IPS DF 6.9 (cell line): ENCODE data around the gene USP30.

Experiments used
- DNase-seq: peaks from one replicate; pipeline ENCODE4 v3.0.0-alpha.2; 2013; ENCODE audit warnings: low read depth, low spot score
- H3K27ac ChIP-seq: one replicate; pipeline ENCODE4 v1.5.1; 2013; ENCODE audit warnings: low read length, control low read depth
- H3K27me3 ChIP-seq: 2 replicates; pipeline ENCODE4 v1.6.1; 2013; ENCODE audit warnings: mild to moderate bottlenecking, low read length; ENCODE audit not compliant: control insufficient read depth, insufficient read depth
- H3K36me3 ChIP-seq: 2 replicates; pipeline ENCODE4 v1.6.1; 2013; ENCODE audit warnings: low read length; ENCODE audit not compliant: control insufficient read depth, insufficient read depth
- H3K4me1 ChIP-seq: 2 replicates; pipeline ENCODE4 v1.6.1; 2013; ENCODE audit warnings: low read length; ENCODE audit not compliant: control insufficient read depth, insufficient read depth
- H3K4me3 ChIP-seq: 2 replicates; pipeline ENCODE4 v1.5.1; 2013; ENCODE audit warnings: mild to moderate bottlenecking, low read length
- H3K9me3 ChIP-seq: 2 replicates; pipeline ENCODE4 v1.6.1; 2013; ENCODE audit warnings: low read length, inconsistent platforms; ENCODE audit not compliant: control insufficient read depth, insufficient read depth
- WGBS: extraction: QIAGEN DNeasy Blood & Tissue Kit; methylation state at CpG from one replicate; pipeline ENCODE4 v1.1.7; 2013; ENCODE audit warnings: mixed read lengths, missing lambda C conversion rate; ENCODE audit not compliant: insufficient read length, insufficient coverage; 5-methylcytosine and 5-hydroxymethylcytosine counted together

Gene USP30

DNA sequence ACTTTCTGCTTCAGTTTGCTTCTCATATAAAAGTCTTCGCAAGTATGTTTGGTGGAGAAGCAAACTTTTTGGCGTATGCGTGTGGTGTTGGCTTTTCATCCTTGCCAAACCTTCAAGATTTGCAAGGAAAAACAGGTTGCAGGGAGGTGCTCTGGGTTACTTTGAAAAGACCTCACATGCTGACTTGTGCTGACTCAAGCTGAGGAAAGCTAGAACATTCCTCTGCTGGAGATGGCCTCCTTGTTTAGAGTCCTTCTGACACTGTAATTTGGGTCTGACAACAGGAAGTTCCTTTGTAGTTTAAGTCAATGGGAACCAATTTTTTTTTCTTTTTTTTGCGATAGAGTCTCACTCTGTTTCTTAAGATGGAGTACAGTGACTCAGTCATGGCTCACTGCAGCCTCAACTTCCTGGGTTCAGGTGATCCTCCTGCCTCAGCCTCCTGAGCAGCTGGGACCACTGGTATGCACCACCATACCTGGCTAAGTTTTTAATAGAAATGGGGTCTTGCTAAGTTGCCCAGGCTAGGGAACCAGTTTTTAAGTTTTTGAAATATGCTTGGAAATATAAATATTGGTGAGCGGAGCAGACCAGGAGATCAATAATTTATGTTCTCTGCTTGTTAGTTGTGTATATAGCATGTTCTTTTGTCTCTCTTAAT lies 61.4 kb downstream of the USP30 start:
- DNase-seq = no peak
- Histone ChIP-seq H3K27me3 (no peaks in the 10 kb centered on the region), H3K9me3 (no peaks in the 10 kb centered on the region), H3K4me1 (peaks cover 3% of the 10 kb centered on the region; the same call in 1 of the 2 replicates), H3K27ac (no peak overlapping the region), H3K36me3 (peaks cover 4% of the 10 kb centered on the region; the same call in 1 of the 2 replicates), H3K4me3 (no peak overlapping the region)
- no CpG with 5 or more reads among the region's 5 CpGs for WGBS

DNA sequence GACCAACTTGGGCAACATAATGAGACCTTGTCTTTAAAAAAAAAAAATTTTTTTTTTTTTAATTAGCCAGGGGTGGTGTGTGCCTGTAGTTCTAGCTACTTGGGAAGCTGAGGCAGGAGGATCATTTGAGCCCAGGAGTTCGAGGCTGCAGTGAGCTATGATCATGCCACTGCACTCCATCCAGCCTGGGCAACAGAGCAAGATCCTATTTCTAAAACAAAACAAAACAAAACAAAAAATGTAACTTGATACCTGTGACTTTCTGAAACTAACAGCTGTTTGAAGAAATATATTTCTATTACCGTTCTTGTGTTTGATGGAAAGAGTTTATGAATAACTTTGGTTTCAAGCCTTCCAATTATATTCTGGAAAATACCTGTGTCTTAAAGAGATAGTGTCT lies 62.3 kb downstream of the USP30 start:
- no peak overlapping the region for H3K27ac ChIP-seq
- peaks cover 3% of the 10 kb centered on the region; the same call in 1 of the 2 replicates for H3K4me1 ChIP-seq
- DNase-seq = no peak
- H3K9me3 ChIP-seq = no peaks in the 10 kb centered on the region
- no CpG with 5 or more reads among the region's 2 CpGs for WGBS
- no peak overlapping the region for H3K4me3 ChIP-seq
- H3K27me3 ChIP-seq = no peaks in the 10 kb centered on the region
- peaks cover 4% of the 10 kb centered on the region; the same call in 1 of the 2 replicates for H3K36me3 ChIP-seq

DNA sequence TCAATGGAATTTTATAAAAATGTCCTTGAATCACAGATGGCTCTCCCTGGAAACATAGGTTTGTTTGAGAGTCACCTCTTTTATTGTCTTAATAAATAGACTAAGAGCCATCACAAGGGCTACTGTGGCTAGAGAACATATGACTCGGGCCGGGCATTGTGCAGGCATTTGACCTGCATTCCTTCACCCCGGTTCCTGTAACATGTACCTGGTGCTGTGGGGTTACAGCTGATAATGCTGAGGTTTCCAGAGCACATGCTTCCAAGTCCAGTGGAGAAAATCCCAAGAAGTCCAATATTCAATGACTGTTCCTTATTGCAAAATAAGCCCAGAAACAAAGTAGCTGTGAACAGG lies 63.0 kb downstream of the USP30 start:
- peaks cover 3% of the 10 kb centered on the region; the same call in 1 of the 2 replicates for H3K4me1 ChIP-seq
- H3K36me3 ChIP-seq = no peaks in the 10 kb centered on the region
- no CpG with 5 or more reads among the region's 3 CpGs for WGBS
- H3K27ac ChIP-seq = no peak overlapping the region
- DNase-seq = no peak
- no peak overlapping the region for H3K4me3 ChIP-seq
- H3K27me3 ChIP-seq = no peaks in the 10 kb centered on the region
- no peaks in the 10 kb centered on the region for H3K9me3 ChIP-seq

DNA sequence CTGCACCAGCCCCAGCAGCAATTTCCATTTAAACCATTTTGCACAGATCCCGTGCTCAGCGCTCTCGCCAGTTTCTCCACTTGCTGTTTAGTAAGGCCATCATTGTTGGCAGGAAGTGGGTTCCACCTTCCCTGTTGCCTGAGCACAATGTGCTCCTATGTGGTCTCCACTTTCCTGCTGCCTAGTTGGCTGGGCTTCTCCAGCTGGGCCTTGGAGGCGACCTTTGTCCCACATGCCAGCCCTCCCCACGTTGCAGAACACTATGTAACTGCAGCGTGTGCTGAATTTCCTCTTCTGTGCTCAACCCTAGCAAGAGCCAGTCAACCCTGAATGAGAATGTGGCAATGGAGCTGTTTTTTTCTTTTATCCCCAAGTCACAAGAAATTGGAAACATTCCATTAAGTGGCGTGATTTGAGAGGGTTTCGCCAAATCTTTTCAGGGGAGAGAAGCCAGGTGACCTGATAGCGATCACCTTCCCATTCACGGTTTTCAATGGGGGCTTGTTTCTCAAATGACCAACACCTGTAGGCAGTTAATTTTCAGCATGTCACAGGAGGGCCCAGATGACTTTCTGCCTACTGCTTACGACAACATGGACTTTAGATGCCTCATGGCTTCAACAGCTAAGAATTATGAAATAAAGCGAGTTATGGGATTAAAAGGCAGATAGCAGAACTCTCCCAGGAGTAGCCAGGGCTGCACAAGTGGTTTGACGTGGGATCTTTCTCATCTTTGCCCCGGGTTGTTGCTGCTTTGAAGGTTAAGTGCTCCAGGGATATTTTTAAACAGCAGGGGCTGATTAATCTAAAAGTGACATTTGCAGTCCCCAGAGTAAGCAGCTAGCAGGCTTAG lies 63.6 kb downstream of the USP30 start, which contains the start of gene ACACB:
ACACB (plus strand) TSS at position 830 of the 853 bp plus-strand sequence. CDS start 22,819 bp downstream, outside the sequence.
- Histone ChIP-seq H3K4me3 (no peak within 1 kb of the TSS), H3K36me3 (no peaks in the 10 kb centered on the region), H3K27ac (no peak within 1 kb of the TSS), H3K27me3 (no peaks in the 10 kb centered on the region), H3K4me1 (peaks cover 3% of the 10 kb centered on the region; the same call in 1 of the 2 replicates), H3K9me3 (no peaks in the 10 kb centered on the region)
- no peak for DNase-seq
- WGBS = no CpG with 5 or more reads among the region's 14 CpGs

DNA sequence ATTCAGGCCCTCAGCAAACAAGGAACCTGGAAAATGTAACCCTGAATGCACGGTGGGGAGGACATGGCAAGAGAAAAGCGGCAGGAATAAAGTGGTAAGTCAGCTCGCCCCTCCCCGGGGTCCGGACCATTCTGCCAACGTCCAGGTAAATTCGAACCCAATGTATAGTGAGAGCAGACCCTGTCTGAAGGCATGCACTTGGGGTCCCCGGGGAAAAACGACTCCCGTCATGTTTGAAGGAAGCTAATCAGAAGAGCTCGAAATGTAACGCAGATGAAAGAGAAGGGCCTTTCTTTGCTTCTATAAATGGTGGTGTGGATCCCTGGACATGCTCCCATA lies 64.2 kb downstream of the USP30 start:
- WGBS = no CpG with 5 or more reads among the region's 12 CpGs
- Histone ChIP-seq H3K4me3 (no peak overlapping the region), H3K27me3 (no peaks in the 10 kb centered on the region), H3K4me1 (peaks cover 3% of the 10 kb centered on the region; the same call in 1 of the 2 replicates), H3K36me3 (no peaks in the 10 kb centered on the region), H3K9me3 (no peaks in the 10 kb centered on the region), H3K27ac (no peak overlapping the region)
- DNase-seq = no peak

DNA sequence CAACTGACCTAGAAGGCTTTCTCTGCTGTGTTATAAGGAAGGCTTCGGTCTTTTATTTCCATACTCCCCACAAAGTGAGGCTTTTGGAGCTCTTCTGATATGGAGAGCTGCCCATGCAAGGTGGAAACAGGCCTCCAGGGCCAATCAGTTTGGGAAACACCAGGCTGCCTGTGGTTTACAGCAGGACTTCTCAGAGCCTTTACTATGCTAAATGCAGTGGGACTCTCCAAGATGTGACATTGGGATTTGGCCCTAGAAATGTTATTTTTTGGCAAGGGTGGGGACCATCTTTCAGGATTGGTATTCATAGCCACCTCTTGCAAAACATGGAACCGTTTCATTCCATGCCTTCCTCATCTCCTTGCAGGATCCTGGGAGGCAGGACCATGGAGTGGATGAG lies 67.7 kb downstream of the USP30 start:
- Histone ChIP-seq H3K36me3 (no peaks in the 10 kb centered on the region), H3K27ac (no peak overlapping the region), H3K4me3 (no peak overlapping the region), H3K9me3 (no peaks in the 10 kb centered on the region), H3K27me3 (no peaks in the 10 kb centered on the region), H3K4me1 (peaks cover 1% of the 10 kb centered on the region; the same call in 1 of the 2 replicates)
- WGBS = no CpG with 5 or more reads among the region's 2 CpGs
- DNase-seq = no peak

DNA sequence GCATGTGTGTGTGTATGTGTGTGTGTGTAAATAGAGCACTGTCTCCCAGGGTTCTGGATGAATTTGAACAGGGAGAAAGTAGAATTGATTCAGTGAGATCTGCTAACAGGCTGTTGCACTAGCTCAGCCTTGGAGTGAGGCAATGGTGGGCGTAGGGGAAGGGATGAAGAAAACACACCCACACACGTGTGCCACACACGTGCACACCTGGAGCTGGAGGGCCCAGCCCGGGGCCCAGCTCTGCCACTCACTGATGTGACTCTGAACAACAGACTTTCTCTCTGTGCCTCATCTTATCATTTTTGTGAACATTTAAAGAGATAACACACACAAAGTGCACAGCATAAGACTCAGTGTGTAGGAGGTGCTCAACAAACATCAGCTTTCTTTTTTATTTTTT lies 68.2 kb downstream of the USP30 start:
- H3K4me3 ChIP-seq = no peak overlapping the region
- no CpG with 5 or more reads among the region's 4 CpGs for WGBS

DNA sequence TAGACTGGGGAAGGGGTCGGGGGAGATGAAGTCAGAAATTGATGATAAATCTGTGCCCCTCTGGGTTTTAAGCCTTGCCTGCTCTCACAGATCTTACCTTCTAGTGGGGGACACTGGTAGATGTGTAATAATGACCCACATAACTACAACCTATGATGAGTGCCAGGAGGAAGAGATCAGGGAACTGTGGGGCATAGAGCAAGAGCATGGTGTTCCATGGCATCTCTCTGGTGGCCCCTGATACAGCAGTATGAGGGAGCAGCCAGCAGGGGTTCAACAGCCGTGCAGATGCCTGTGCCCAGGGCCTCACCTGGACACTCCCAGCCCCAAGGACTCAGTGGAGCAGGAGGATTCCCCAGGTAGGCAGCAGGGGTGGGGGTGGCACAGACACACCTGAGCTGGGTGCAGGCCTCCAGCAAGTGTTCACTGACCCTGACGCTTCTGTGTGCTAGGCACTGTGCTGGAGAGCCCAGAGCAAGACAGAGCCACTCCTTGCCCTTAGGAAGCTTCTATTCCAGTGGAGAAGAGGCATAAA lies 69.0 kb downstream of the USP30 start:
- no peak overlapping the region; the same call in 1 of the 2 replicates for H3K4me3 ChIP-seq
- no peaks in the 10 kb centered on the region for H3K36me3 ChIP-seq
- no peak for DNase-seq
- H3K27ac ChIP-seq = no peak overlapping the region
- no peaks in the 10 kb centered on the region; the same call in 1 of the 2 replicates for H3K4me1 ChIP-seq
- H3K9me3 ChIP-seq = no peaks in the 10 kb centered on the region
- H3K27me3 ChIP-seq = no peaks in the 10 kb centered on the region
- WGBS = no CpG with 5 or more reads among the region's 3 CpGs

More for the DNA sequence above, 68.2 kb downstream of the USP30 start:
- H3K4me1 ChIP-seq = peaks cover 1% of the 10 kb centered on the region; the same call in 1 of the 2 replicates
- H3K27me3 ChIP-seq = no peaks in the 10 kb centered on the region
- no peaks in the 10 kb centered on the region for H3K9me3 ChIP-seq
- no peak for DNase-seq
- H3K36me3 ChIP-seq = no peaks in the 10 kb centered on the region
- no peak overlapping the region for H3K27ac ChIP-seq

DNA sequence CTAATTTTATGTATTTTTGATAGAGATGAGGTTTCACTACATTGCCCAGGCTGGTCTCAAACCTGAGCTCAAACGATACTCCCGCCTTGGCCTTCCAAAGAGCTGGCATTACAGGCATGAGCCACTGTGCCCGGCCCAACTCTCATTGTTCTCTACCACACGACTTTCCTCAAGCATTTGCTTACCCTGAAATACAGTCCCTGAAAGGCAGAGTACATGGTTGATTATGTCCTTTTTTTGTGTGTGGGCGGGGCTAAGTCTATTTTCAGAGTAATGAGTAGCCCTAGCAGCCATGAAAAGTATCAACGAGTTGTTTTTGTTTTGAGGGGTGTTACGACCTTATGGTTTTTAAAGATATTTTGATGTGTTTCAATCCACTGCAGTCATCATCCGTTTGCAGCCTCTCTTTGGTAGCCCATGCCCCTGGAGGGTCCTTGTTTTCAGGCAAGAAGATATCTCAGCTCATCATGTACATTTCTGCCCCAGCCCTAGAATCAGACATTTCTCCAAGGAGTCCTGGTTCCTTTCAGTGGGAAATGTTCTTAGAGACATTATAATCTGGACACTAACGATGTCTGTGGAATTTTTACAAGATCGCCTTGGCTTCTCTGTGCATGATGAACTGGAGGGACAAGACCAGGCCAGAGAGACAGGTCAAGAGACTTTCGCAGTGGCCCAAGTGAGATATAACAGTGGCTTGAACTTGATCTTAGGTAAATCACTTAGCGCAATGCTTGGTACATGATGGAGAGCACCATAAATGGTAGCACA lies 72.7 kb downstream of the USP30 start:
- no peak overlapping the region for H3K4me3 ChIP-seq
- H3K9me3 ChIP-seq = no peaks in the 10 kb centered on the region
- H3K27me3 ChIP-seq = no peaks in the 10 kb centered on the region
- no peak overlapping the region for H3K27ac ChIP-seq
- H3K36me3 ChIP-seq = no peaks in the 10 kb centered on the region
- no peaks in the 10 kb centered on the region; the same call in 1 of the 2 replicates for H3K4me1 ChIP-seq
- no peak for DNase-seq
- no CpG with 5 or more reads among the region's 12 CpGs for WGBS

DNA sequence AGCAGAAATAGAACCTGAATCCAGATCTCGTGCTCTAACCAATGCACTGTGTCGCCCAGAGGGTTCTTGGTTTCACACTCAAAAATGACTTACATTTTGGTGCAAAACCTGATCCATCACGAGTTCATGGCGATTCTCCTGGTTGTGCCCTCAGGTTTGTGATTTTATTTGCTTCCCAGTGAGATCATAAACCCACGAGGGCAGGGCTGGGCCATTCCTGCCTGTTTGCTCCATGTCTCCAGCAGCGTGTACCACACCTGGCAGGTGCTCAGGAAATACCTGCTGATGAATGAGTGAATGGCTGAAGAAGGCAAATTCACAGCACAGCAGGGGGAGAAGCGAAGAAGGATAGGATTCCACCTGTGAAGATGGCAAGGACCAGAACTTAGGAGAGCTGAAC lies 73.4 kb downstream of the USP30 start:
- H3K9me3 ChIP-seq = no peaks in the 10 kb centered on the region
- no CpG with 5 or more reads among the region's 7 CpGs for WGBS
- H3K27ac ChIP-seq = no peak overlapping the region
- H3K36me3 ChIP-seq = no peaks in the 10 kb centered on the region
- DNase-seq = no peak
- H3K4me3 ChIP-seq = no peak overlapping the region
- H3K27me3 ChIP-seq = no peaks in the 10 kb centered on the region
- no peaks in the 10 kb centered on the region; the same call in 1 of the 2 replicates for H3K4me1 ChIP-seq
